Trophoblast cell (in vitro differentiated cells and primary cell): ENCODE data around the gene SERPIND1.

ENCODE experiments used
- DNase-seq, 2 donors: peaks; one replicate each; pipeline ENCODE4 v3.0.0-alpha.2; 2016
- H2AFZ ChIP-seq: 2 replicates; pipeline ENCODE4 v1.6.1; 2013; ENCODE audit warnings: low read length, moderate library complexity, mild to moderate bottlenecking; ENCODE audit not compliant: insufficient read depth, poor library complexity
- H2AK5ac ChIP-seq: 2 replicates; pipeline ENCODE4 v1.6.1; 2013; ENCODE audit warnings: mild to moderate bottlenecking, low read length
- H2BK120ac ChIP-seq: 2 replicates; pipeline ENCODE4 v1.6.1; 2013; ENCODE audit warnings: low read length, mild to moderate bottlenecking, moderate library complexity; ENCODE audit not compliant: insufficient read depth, poor library complexity
- H2BK12ac ChIP-seq: 2 replicates; pipeline ENCODE4 v1.6.1; 2013; ENCODE audit warnings: mild to moderate bottlenecking, low read length, moderate library complexity
- H2BK5ac ChIP-seq: 2 replicates; pipeline ENCODE4 v1.6.1; 2013; ENCODE audit warnings: low read length, low read depth, moderate library complexity, mild to moderate bottlenecking; ENCODE audit not compliant: poor library complexity
- H3K14ac ChIP-seq: 2 replicates; pipeline ENCODE4 v1.6.1; 2013; ENCODE audit warnings: mild to moderate bottlenecking, low read length
- H3K18ac ChIP-seq: 2 replicates; pipeline ENCODE4 v1.6.1; 2013; ENCODE audit warnings: mild to moderate bottlenecking, low read length
- H3K23ac ChIP-seq: 2 replicates; pipeline ENCODE4 v1.6.1; 2013; ENCODE audit warnings: low read length
- H3K27ac ChIP-seq: 2 replicates; pipeline ENCODE4 v1.5.1; 2013; ENCODE audit warnings: low read depth, mild to moderate bottlenecking, inconsistent platforms, low read length, moderate library complexity
- H3K27me3 ChIP-seq: 2 replicates; pipeline ENCODE4 v1.6.1; 2013; ENCODE audit warnings: inconsistent platforms, mild to moderate bottlenecking, low read length, moderate library complexity; ENCODE audit not compliant: insufficient read depth
- H3K36me3 ChIP-seq, 2 experiments: 1 replicate in 1 of 2; 2 replicates in 1 of 2; pipeline ENCODE4 v1.6.1; 2013; ENCODE audit warnings: low read length in 2 of 2, mild to moderate bottlenecking in 2 of 2, moderate library complexity in 1 of 2; ENCODE audit not compliant: insufficient read depth in 2 of 2, control insufficient read depth in 1 of 2
- H3K4ac ChIP-seq: 2 replicates; pipeline ENCODE4 v1.6.1; 2013; ENCODE audit warnings: low read depth, mild to moderate bottlenecking, low read length, moderate library complexity
- H3K4me1 ChIP-seq, 2 experiments: 1 replicate in 1 of 2; 2 replicates in 1 of 2; pipeline ENCODE4 v1.6.1; 2013; ENCODE audit warnings: low read length in 2 of 2, mild to moderate bottlenecking in 2 of 2, moderate library complexity in 1 of 2; ENCODE audit not compliant: insufficient read depth in 2 of 2, control insufficient read depth in 1 of 2
- H3K4me2 ChIP-seq: 2 replicates; pipeline ENCODE4 v1.6.1; 2013; ENCODE audit warnings: inconsistent platforms, mild to moderate bottlenecking, low read length, moderate library complexity
- H3K4me3 ChIP-seq: 2 replicates; pipeline ENCODE4 v1.5.1; 2013; ENCODE audit warnings: mild to moderate bottlenecking, low read depth, low read length, inconsistent platforms
- H3K79me1 ChIP-seq: one replicate; pipeline ENCODE4 v1.6.1; 2013; ENCODE audit warnings: low read length
- H3K79me2 ChIP-seq: 2 replicates; pipeline ENCODE4 v1.6.1; 2013; ENCODE audit warnings: low read length, mild to moderate bottlenecking; ENCODE audit not compliant: control insufficient read depth, insufficient read depth, poor library complexity
- H3K9ac ChIP-seq: 2 replicates; pipeline ENCODE4 v1.6.1; 2013; ENCODE audit warnings: mild to moderate bottlenecking, low read length
- H3K9me3 ChIP-seq: 2 replicates; pipeline ENCODE4 v1.6.1; 2013; ENCODE audit warnings: low read depth, mild to moderate bottlenecking, control low read depth, inconsistent platforms, low read length; ENCODE audit not compliant: insufficient read depth
- H4K12ac ChIP-seq: 2 replicates; pipeline ENCODE4 v1.6.1; 2013; ENCODE audit warnings: low read depth, mild to moderate bottlenecking, low read length, moderate library complexity
- H4K8ac ChIP-seq: 2 replicates; pipeline ENCODE4 v1.6.1; 2013; ENCODE audit warnings: low read depth, mild to moderate bottlenecking, low read length, moderate library complexity
- H4K91ac ChIP-seq: one replicate; pipeline ENCODE4 v1.6.1; 2013; ENCODE audit warnings: low read depth, mild to moderate bottlenecking, low read length, moderate library complexity
- WGBS: extraction: QIAGEN DNeasy Blood & Tissue Kit; methylation state at CpG from one replicate; pipeline ENCODE4 v1.1.7; 2013; ENCODE audit warnings: missing lambda C conversion rate; ENCODE audit not compliant: insufficient read length, insufficient coverage; ENCODE audit errors: extremely low coverage; 5-methylcytosine and 5-hydroxymethylcytosine counted together

The SERPIND1 gene

GRCh38 chr22:20785415-20785814, 11.5 kb downstream of the SERPIND1 start:
- Histone ChIP-seq H3K79me1 (no peaks in the 10 kb centered on the region), H2AFZ (no peak overlapping the region), H3K4me2 (no peak overlapping the region), H3K23ac (no peak overlapping the region), H3K4me1 (no peaks in the 10 kb centered on the region), H2BK5ac (no peak overlapping the region), H3K14ac (no peak overlapping the region), H3K27me3 (no peaks in the 10 kb centered on the region), H4K91ac (no peak overlapping the region), H2AK5ac (no peak overlapping the region), H3K36me3 (peaks cover 9 to 25% of the 10 kb centered on the region in 2 experiments), H4K12ac (no peak overlapping the region), H2BK120ac (no peak overlapping the region), H3K18ac (no peak overlapping the region), H3K9me3 (no peaks in the 10 kb centered on the region), H3K27ac (no peak overlapping the region), H4K8ac (no peak overlapping the region), H3K4ac (no peak overlapping the region), H3K9ac (no peak overlapping the region), H2BK12ac (no peak overlapping the region), H3K79me2 (no peaks in the 10 kb centered on the region), H3K4me3 (no peak overlapping the region)
- WGBS, result no CpG with 5 or more reads among the region's 3 CpGs
- DNase-seq, result no peak

- Histone ChIP-seq H2BK12ac (no peak overlapping the region), H2BK5ac (no peak overlapping the region), H2BK120ac (no peak overlapping the region), H3K18ac (no peak overlapping the region), H3K27ac (no peak overlapping the region), H4K91ac (no peak overlapping the region), H4K8ac (no peak overlapping the region), H3K14ac (no peak overlapping the region), H3K36me3 (peaks cover 9 to 25% of the 10 kb centered on the region in 2 experiments), H3K4ac (no peak overlapping the region), H3K4me1 (no peaks in the 10 kb centered on the region), H3K27me3 (no peaks in the 10 kb centered on the region), H3K4me2 (no peak overlapping the region), H4K12ac (no peak overlapping the region), H2AFZ (no peak overlapping the region), H3K79me1 (no peaks in the 10 kb centered on the region), H3K9ac (no peak overlapping the region), H3K9me3 (no peaks in the 10 kb centered on the region), H3K79me2 (no peaks in the 10 kb centered on the region), H3K4me3 (no peak overlapping the region), H2AK5ac (no peak overlapping the region), H3K23ac (no peak overlapping the region)
- WGBS, result no CpG with 5 or more reads among the region's 8 CpGs
- no peak for DNase-seq
These were observed 12.1 kb downstream of the SERPIND1 start for GRCh38 chr22:20786048-20786447.

- Histone ChIP-seq H3K27me3 (no peaks in the 10 kb centered on the region), H2AFZ (no peak overlapping the region), H3K4me1 (no peaks in the 10 kb centered on the region), H2BK12ac (no peak overlapping the region), H3K4ac (no peak overlapping the region), H3K27ac (no peak overlapping the region), H3K18ac (no peak overlapping the region), H4K91ac (no peak overlapping the region), H2AK5ac (no peak overlapping the region), H2BK5ac (no peak overlapping the region), H3K36me3 (peaks cover 9 to 27% of the 10 kb centered on the region in 2 experiments), H3K4me3 (no peak overlapping the region), H3K79me1 (no peaks in the 10 kb centered on the region), H4K12ac (no peak overlapping the region), H3K9me3 (no peaks in the 10 kb centered on the region), H3K14ac (no peak overlapping the region), H3K9ac (no peak overlapping the region), H4K8ac (no peak overlapping the region), H3K79me2 (no peaks in the 10 kb centered on the region), H3K4me2 (no peak overlapping the region), H2BK120ac (no peak overlapping the region), H3K23ac (no peak overlapping the region)
- WGBS, result no CpG with 5 or more reads among the region's 10 CpGs
- no peak for DNase-seq
These were observed 12.6 kb downstream of the SERPIND1 start for GRCh38 chr22:20786536-20786979.

- no peak overlapping the region for H2AFZ ChIP-seq
- H3K18ac ChIP-seq, result no peak overlapping the region
- no peak overlapping the region for H3K14ac ChIP-seq
- H4K12ac ChIP-seq, result no peak overlapping the region
- no CpG with 5 or more reads among the region's 4 CpGs for WGBS
- no peaks in the 10 kb centered on the region for H3K9me3 ChIP-seq
- no peaks in the 10 kb centered on the region for H3K4me1 ChIP-seq
- H3K79me2 ChIP-seq, result no peaks in the 10 kb centered on the region
- DNase-seq, result no peak
- H2BK120ac ChIP-seq, result no peak overlapping the region
- no peak overlapping the region for H3K4ac ChIP-seq
- no peak overlapping the region for H2AK5ac ChIP-seq
- H3K27ac ChIP-seq, result no peak overlapping the region
- H2BK12ac ChIP-seq, result no peak overlapping the region
- H2BK5ac ChIP-seq, result no peak overlapping the region
- no peak overlapping the region for H3K23ac ChIP-seq
- no peaks in the 10 kb centered on the region for H3K27me3 ChIP-seq
- H3K36me3 ChIP-seq, result peaks cover 9 to 29% of the 10 kb centered on the region in 2 experiments
- H3K4me2 ChIP-seq, result no peak overlapping the region
- no peak overlapping the region for H3K4me3 ChIP-seq
- no peaks in the 10 kb centered on the region for H3K79me1 ChIP-seq
- no peak overlapping the region for H3K9ac ChIP-seq
- H4K91ac ChIP-seq, result no peak overlapping the region
- H4K8ac ChIP-seq, result no peak overlapping the region
These were observed 13.3 kb downstream of the SERPIND1 start for GRCh38 chr22:20787223-20787622.
